HG02938 (cell line): Measurements from ENCODE around the gene SAC3D1.
"Not testable (repeated sequence)": the region's sequence is repeated elsewhere in the genome, so short reads cannot be mapped to it uniquely, and the experiment has no call there.

Experiments
- ATAC-seq: cut with Tn5 transposase; IDR thresholded peaks from one replicate; pipeline ENCODE4 v1.9.1; 2021; ENCODE audit warnings: mild to moderate bottlenecking, moderate library complexity; ENCODE audit not compliant: unreplicated experiment

The SAC3D1 gene

GRCh38 chr11:65023502-65023901 is 17.5 kb upstream of the SAC3D1 start:
- ATAC-seq = not testable (repeated sequence)

GRCh38 chr11:65026810-65027209 is 14.2 kb upstream of the SAC3D1 start:
- no peak for ATAC-seq

GRCh38 chr11:65027213-65028067 is 13.6 kb upstream of the SAC3D1 start, which contains the start of gene SNX15:
Gene SNX15 (plus strand): TSS chr11:65027439. CDS start chr11:65027538, 99 bp downstream.
- peak; percentile 87 for ATAC-seq

GRCh38 chr11:65032216-65032615 is 8.8 kb upstream of the SAC3D1 start:
- no peak for ATAC-seq

GRCh38 chr11:65034423-65034822 is 6.6 kb upstream of the SAC3D1 start:
- no peak for ATAC-seq

GRCh38 chr11:65035579-65035978 is 5.4 kb upstream of the SAC3D1 start:
- no peak for ATAC-seq

- no peak for ATAC-seq
Measured at GRCh38 chr11:65036931-65037330, 4.1 kb upstream of the SAC3D1 start.

- ATAC-seq = no peak
Measured at GRCh38 chr11:65040520-65040846, 527 bp upstream of the SAC3D1 start.

- ATAC-seq = no peak
Measured at GRCh38 chr11:65042891-65043290, 1.9 kb downstream of the SAC3D1 start.

GRCh38 chr11:65043881-65044501 is 3.0 kb downstream of the SAC3D1 start:
- ATAC-seq = no peak

- ATAC-seq = no peak
Measured at GRCh38 chr11:65045061-65045460, 4.1 kb downstream of the SAC3D1 start.

- ATAC-seq = no peak
Measured at GRCh38 chr11:65045728-65046127, 4.7 kb downstream of the SAC3D1 start.

- ATAC-seq = no peak
Measured at GRCh38 chr11:65047581-65048422, 6.8 kb downstream of the SAC3D1 start.

- no peak for ATAC-seq
Measured at GRCh38 chr11:65051398-65051858, 10.4 kb downstream of the SAC3D1 start.

- no peak for ATAC-seq
Measured at GRCh38 chr11:65053827-65054508, 13.0 kb downstream of the SAC3D1 start.

- no peak for ATAC-seq
Measured at GRCh38 chr11:65055538-65055937, 14.5 kb downstream of the SAC3D1 start.

- no peak for ATAC-seq
Measured at GRCh38 chr11:65056999-65057398, 16.0 kb downstream of the SAC3D1 start.

- no peak for ATAC-seq
Measured at GRCh38 chr11:65057526-65057925, 16.5 kb downstream of the SAC3D1 start.

- no peak for ATAC-seq
Measured at GRCh38 chr11:65058012-65058411, 17.0 kb downstream of the SAC3D1 start.

- no peak for ATAC-seq
Measured at GRCh38 chr11:65058419-65059054, 17.5 kb downstream of the SAC3D1 start, which contains the start of gene NAALADL1. Gene NAALADL1 (minus strand): TSS chr11:65058553. CDS start chr11:65058521, 32 bp downstream.
